Stimulated activated CD8-positive, alpha-beta memory T cell treated with anti-CD3 and anti-CD28 coated beads, Interleukin-15, amount 100 ng/mL, for 1 hour (primary cell): ENCODE results near the gene SUFU.
A peak's percentile ranks its signal among the peaks of the same experiment; 100 is the strongest.

ENCODE experiments used
- DNase-seq: peaks from one replicate; pipeline ENCODE4 v3.0.0-alpha.2; 2020; ENCODE audit warnings: low read depth

SUFU gene

DNA sequence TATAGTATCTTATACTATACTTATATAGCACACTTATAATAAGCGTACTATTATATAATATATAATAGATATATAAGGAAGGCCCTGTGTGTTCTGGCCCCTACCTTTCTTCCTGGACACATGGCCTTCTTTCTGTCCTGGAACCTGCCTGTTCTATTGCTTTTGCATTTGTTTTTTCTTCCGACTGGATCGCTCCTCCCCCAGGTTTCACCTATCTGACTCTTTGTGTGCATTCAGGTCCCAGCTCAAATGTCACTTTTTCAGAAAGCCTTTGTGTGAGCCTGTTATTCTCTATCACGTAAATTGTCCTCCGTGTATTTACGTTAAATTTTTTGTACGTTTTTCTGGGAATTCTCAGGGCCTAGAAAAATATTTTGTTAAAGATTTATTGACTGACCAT is 137.6 kb downstream of the SUFU start:
- DNase-seq = no peak

DNA sequence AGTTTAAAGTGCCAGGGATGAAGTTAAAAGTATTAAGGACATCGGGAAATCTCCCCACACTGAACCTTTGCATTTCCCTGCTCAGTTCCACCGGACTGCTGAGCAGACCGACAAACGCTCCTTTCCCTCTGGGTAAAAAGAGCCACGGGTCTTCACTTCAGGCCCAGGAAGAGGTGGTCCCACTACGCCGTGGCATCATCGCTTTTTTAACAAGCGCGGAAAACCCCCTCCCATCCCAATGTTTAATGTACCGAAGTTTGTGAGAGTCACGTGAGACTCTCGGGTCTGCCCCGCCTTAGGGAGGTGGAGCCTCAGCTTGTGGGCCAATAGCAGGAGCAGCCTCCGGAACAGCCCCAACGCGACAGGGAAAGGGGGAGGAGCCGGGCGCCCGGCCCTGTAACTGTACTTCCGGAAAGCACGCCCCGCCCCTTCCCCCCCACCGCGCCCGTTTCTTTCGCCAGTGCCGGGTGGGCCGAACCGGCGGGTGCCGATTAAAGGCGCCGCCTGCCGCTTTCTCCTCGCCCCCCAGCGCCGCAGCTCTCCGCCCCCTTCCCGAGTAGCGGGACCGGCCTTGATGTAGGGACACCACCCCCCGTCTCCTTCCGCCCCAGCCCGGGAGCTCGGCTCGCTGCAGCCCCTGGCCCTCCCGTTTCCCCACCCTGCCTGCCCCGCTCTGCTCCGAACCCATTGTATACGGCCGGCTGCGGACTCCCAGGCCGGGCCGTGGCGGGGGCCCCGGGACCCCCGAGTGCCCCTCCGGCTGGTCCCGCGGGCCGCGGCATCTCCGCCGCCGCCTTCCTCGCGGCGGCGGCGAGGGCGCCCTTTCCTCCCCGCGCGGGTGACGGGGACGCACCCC is 138.3 kb downstream of the SUFU start:
- peak; percentile 96 for DNase-seq

GRCh38 chr10:102642736-102643335 is 139.1 kb downstream of the SUFU start:
- no peak for DNase-seq

DNA sequence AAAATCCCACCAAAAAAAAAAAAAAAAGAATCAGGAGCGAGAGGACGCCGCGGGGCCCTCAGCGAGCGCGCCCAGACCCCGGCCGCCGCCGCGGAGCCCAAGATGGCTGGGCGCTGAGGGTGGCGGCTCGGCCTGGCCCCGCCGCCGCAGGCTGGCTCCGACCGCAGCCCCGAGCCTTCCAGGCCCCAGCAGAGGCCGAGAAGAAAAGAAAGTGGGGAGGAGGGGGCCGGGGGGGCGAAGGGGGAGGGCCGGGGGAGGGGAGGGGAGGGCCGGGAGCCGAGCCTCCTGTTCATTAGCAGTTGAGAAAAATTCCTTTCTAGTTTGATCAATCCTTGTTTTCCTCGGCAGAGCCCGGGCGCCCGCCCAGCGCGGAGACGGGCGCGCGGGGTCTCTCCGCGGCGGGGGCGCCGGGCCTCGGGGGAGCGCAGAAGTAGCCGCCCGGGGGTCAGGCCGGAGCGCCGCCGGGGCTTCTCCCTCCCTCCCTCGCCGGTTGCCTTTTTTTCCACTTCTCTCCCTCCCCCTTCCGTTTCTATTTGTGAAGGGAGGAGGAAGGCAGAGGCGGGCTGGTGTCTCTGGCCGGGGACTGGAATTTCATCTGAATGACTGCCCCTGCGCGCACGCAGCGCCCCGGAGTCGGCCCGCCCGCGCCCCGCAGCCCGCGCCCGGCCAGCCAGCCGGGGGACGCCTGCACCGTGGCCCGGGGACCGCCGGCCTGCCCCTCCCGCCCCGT is 139.7 kb downstream of the SUFU start:
- no peak for DNase-seq

DNA sequence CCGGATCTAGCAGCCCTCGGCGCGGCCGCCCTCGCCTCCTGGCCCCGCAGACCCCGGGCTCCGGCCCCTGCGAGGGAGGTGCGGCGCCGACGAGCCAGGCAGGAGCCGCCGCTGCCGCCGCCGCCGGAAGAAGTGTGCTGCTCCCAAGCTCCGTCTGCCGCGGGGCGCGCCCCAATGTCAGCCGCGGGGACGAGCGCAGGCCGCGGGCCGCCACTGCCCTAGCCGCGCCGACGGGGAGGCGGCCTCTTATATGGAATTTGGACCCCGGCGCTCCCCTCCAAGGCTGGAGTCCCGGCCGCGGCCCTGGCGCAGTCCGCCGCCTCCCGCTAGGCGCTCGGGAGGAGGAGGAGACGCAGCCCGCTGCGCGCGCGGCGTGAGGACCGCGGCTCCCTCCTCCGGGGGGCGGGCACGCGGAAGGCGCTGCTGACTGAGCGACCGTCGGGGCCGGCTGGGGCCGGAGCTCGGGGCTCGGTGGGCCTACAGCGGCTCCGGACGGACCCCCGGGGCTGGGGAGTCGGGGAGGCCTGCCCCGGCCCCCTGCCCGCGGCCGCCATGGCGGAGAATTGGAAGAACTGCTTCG is 140.4 kb downstream of the SUFU start, which contains the start of gene TRIM8:
TRIM8 (plus strand) TSS at position 414 of the 580 bp plus-strand sequence; CDS start at position 553, 139 bp downstream.
- no peak for DNase-seq

- DNase-seq = peak; percentile 46
Measured at GRCh38 chr10:102644646-102645387, 141.0 kb downstream of the SUFU start.

GRCh38 chr10:102645388-102645740 is 141.6 kb downstream of the SUFU start:
- no peak for DNase-seq

DNA sequence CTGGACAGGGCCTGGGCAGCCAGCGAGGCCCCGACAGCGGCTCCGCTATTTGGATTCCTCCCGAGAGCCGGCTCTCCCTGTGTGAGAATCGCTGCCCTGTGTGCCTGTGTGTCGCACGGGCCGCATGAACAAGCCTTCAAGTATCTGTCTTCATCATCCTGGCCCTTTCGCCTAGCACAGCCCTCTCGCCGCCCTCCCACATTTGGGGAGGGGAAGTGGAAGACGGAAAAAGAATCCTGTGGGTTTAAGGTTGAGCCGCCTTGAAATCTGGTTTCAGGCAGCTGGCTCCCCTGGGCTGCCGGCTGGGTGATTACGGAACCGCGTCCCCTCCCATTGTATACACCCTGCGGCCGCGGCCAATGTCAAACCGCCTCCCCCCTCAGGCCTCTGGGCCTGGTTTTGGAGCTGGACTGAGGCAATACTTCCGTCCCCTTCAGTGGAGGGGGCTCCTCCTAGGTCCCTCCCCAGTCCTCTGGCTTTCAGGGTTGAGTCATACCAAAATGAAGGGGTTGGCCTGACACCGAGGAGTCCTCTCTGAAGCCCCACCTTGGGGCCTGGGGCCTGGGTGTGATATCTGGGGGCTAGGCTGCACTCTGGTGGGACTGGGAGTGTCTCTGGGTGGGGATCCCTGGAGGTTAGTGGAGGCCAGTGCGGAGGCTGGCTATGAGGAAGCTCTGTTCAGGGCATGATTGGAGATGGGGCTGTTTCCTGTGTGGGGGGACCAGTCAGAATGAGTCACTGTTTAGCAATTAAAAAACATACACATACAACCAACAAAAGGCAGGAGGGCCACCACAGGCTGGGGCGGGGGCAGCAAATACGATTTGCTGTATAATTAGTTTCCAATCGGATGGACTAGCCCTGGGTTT is 142.2 kb downstream of the SUFU start:
- DNase-seq = peak; percentile 34

DNA sequence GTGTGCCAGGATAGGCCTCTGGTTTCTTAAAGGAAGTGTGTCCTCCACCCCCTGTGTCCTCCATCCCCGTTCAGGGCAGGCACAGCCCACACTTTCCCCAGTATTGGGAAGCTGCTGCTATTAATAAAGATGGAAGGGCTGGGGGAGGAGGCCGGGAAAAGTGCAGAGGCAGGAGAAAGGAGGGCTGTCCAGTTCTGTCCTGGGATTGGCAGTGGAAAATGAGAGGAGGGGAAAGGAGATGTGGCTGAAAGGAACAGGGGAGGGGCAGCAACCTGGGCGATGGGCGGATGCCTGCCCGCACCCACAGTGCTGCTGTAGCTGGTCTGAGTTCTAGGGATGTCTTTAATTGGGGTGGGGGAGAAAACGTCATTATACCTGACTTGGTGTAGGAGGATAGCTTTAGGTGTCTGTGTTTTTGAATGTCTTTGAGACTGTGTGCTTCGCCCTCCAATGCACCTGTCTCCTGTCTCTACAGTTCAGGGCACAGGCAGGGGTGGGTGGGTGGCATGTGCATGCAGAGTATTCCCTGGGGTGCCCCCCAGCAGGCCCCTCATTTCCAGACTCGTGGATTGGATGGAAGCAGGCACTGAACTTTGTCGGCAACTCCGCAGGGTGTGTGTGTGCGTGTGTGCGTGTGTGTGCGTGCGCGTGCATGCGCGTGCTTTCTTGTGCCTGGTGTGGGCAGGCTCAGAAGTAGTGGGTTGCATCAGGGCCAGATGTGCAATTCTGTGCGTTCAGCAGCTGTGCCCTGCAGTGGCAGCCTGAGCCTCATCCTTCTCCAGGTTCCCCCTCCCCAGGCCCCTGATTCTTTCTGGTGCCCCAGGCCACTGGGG is 143.1 kb downstream of the SUFU start:
- DNase-seq = no peak

DNA sequence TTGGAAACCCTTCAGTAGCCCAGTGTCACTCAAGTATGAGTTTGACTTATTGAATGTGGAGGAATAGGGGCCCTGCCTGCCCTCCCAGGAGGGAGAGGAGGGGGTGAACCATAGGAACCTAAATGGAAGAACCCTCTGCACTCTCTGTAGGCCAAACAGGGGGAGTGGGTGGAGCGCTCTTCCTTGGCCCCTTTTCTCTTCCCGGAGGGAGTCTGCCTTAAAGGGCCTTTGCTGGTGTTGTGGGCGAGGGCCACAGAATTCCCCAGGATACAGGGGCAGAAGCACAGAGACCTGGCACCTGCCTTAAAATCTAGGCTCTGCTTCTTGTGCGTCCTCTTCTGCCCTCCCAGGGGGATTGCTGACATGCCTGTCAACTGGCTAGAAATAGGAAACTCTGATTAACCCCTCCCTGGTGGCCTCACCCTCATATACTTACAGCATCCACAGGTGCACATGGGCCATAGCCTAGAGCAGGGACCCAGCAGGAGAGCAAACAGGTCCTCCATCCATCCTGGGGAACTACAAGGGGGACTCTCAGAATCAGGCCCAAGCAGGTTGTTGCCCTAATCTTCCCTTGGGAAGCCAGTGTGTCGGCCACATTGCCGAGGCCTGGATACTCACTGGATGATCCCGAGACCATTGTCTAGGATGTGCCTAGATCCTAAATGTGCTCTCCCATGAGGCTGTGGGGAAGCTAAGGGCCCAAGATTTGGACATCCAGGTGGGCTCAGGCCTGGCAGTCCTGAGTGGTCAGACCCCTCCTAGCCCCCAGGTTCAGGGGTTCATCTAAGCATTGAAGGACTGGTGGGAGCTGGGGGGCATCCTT is 143.9 kb downstream of the SUFU start:
- DNase-seq = no peak

DNA sequence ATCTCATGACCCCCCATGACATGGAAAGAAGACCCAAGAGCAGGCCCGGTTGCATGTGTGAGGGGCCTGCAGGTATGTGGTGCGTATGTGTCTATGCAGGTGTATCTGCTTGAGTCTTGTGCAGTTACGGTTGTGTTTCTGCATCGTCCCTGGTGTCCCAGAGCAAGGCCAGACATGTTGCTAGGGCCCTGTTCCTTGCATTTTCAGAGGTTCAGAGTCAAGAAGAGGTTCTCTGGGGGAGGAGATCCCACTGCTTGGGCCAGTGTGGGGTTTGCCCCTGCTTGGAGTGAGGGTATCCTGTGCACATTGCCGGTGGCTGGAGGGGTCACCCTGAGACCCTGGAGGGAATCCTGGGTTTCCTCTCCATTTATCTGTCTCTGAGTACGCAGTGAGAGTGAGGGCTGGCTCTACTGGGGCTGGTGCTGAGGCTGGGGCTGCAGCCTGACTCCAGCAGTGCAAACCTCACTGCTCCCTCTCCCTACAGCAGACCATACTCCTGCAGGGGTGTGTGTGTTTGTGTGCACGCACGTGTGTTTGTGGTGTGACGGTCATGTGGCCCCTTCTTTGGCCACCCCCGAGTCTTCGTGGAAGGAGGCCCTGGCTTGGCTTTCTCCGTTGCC is 144.6 kb downstream of the SUFU start:
- DNase-seq = no peak

- DNase-seq = no peak
Measured at GRCh38 chr10:102648889-102649796, 145.4 kb downstream of the SUFU start.

DNA sequence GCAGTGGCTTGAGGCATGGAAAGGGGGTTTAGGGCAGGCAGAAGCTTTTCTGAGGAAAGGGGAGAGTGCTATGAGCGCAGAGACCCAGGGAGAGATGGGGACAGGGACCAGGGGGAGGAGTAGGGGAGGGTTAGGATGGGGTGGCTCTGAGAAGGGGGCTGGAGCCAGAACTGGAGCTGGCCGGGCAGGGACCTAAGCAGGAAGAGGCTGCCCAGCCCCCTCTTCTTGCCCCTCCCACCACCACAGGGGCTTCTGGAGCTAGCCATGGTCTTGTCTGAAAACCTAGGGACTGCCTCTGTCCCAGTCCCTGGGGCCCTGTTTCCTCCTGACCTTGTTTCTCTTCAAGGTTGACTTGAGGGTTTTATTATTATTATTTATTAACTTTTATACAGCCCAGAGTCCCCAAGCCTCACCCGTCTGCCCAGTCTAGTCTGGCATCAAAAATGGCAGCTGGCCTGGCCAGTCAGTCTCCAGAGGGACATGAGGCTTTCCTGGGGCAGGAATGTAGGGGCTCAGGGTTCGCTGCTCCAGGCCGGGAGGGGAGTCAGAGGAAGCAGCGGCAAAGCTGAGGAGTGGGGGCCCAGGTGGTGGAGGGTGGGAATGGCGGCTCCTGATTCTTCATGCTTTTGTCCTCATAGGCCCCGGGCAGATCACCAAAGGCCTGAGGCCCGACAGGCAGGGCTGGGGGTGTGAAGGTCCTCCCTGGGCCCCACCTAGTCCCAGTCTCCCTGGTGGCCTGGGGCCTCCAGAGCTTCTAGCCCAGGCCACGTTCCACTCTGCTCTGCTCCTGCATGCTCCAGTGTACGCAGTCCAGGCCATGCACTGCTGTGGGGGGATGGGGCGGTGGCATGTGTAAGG is 146.3 kb downstream of the SUFU start:
- no peak for DNase-seq

DNA sequence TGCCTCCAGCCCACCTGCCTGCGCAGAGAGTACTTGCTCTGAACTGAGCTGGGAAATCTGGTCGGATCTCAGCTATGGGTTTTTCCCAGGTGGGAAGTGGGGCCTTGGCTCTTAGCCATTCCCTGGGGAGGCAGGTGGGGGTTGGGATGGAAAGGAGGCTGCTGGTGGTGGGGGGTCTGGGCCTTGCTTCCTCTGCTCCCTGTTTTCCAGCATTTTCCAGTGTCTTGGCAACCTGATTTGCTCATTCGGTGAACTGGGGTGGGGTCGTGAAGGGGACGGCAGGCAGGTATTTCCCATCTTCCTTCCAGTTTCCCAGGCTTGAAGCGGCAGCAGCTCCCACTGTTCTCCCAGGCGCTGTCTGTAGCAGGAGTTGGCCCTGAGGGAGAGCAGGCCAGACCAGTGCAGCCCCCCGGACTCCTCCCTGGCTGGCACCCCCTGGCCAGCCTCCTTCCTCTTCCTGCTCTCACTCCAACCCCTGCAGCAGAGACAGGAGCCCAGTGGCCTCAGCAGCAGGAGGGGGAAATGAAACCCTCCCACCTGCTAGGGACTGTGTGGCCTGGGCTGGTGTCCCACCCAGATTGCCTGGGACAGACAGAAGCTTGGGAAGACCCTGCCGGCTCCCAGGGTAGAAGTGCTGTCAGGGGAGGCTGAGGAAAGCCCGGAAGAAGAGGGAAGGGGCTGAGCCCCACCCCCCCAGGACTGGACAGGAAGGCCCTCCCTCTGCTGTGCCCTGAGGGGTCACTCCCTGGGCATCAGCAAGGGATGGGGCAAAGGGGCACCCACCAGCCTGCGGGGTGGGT is 147.1 kb downstream of the SUFU start:
- DNase-seq = no peak

GRCh38 chr10:102651455-102652169 is 147.8 kb downstream of the SUFU start:
- no peak for DNase-seq
